HL-60 (cell line): ENCODE data around the gene GREM1.
A peak's percentile ranks its signal among the peaks of the same experiment; 100 is the strongest.

ENCODE experiments used
- DNase-seq, 2 experiments: peaks; one replicate each; pipeline ENCODE4 v3.0.0-alpha.2; 2010 to 2020; ENCODE audit warnings: low read depth in 1 of 2, low spot score in 1 of 2
- H3K27ac ChIP-seq: fragments of 250-450 bp; sonication (Bioruptor Pico); replicated peaks from 2 replicates; pipeline ENCODE4 v1.5.1; 2020; ENCODE audit warnings: mild to moderate bottlenecking, moderate library complexity
- H3K27me3 ChIP-seq: fragments of 250-450 bp; sonication (Bioruptor Pico); 2 replicates; pipeline ENCODE4 v1.5.1; 2021; ENCODE audit warnings: mild to moderate bottlenecking, moderate library complexity; ENCODE audit not compliant: insufficient read depth, poor library complexity, severe bottlenecking
- H3K4me3 ChIP-seq: replicated peaks from 2 replicates; pipeline ENCODE4 v1.5.1; 2011; ENCODE audit warnings: mild to moderate bottlenecking, control low read depth, low read length; ENCODE audit not compliant: insufficient read depth
- GABPA ChIP-seq: IDR thresholded peaks from 2 replicates; pipeline ENCODE4 v1.6.1; 2012; ENCODE audit warnings: low read depth
- POLR2AphosphoS5 ChIP-seq: IDR thresholded peaks from 2 replicates; pipeline ENCODE4 v1.6.1; 2012; ENCODE audit warnings: low read depth
- SPI1 ChIP-seq: IDR thresholded peaks from 2 replicates; pipeline ENCODE4 v1.6.1; 2012; ENCODE audit warnings: low read depth, mild to moderate bottlenecking, borderline replicate concordance
- TF ChIP-seq, protein P1 (sequence below): IDR thresholded peaks from one replicate; pipeline ENCODE4 v1.5.1; 2011; ENCODE audit warnings: low read length, control low read depth, inconsistent platforms; ENCODE audit not compliant: insufficient read depth
- TF ChIP-seq, protein P2 (sequence below): IDR thresholded peaks from 2 replicates; pipeline ENCODE4 v1.6.1; 2012; ENCODE audit warnings: low read depth; ENCODE audit not compliant: insufficient replicate concordance

Gene GREM1

DNA sequence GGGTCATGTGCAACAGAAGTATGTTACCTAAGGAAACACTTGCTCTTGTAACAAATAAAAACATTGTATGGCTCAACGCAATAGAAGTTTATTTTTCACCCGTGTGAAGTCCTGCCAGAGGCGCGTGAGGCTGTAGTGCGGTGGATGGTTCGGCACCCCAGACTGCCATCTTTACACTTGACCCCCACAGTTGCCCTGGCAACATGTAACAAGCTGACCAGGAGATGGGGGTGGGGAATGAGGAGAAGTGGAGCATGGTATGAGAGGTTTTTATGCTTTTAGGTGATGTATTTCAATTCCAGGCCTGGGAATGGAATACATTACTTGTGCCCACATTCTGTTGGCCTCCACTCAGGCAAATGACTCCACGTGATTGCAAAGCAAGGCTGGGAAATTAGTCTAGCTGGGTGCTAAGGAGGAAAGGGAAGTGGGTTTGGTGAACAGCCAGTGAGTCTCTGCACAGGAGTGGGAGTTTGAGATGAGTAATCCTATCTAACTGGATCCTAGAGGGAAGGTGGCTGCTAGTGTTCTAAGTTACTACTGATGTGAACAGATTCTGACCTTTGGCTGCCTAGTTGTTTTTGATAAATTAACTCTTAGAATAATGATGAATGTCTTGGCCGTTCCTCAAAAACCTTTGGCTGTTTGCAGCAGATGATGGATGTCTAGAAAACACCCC is 33.8 kb upstream of the GREM1 start:
- Histone ChIP-seq H3K27me3 (no peaks in the 10 kb centered on the region), H3K4me3 (no peak overlapping the region), H3K27ac (no peak overlapping the region)
- DNase-seq = peak; percentile 38 to 43
- TF ChIP-seq SPI1 = peak; percentile 77; the same call in 1 of the 2 replicates
- no peak for TF ChIP-seq GABPA

DNA sequence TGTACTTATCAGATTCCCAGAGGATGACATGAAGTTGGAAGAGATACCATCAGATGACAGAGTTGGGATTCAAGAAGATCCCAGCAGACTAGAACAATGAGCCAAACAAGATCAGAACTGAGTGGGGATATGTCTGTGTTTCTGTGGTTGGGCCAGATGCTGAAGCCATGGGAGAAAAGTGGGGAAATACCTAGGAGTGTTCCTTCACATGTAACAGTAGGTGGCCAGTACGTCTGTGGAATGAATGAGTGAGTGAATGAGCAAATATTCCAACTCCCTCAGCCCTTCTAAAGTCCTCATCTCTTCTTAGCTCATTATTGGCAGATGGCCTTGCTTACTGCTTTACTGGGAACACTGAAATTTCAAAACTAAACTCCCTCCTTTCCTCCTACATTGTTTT is 32.2 kb upstream of the GREM1 start:
- H3K4me3 ChIP-seq = no peak overlapping the region
- H3K27ac ChIP-seq = no peak overlapping the region
- no peaks in the 10 kb centered on the region for H3K27me3 ChIP-seq
- no peak for DNase-seq
- TF ChIP-seq POLR2AphosphoS5 = no peak
- TF ChIP-seq, protein P1, sequence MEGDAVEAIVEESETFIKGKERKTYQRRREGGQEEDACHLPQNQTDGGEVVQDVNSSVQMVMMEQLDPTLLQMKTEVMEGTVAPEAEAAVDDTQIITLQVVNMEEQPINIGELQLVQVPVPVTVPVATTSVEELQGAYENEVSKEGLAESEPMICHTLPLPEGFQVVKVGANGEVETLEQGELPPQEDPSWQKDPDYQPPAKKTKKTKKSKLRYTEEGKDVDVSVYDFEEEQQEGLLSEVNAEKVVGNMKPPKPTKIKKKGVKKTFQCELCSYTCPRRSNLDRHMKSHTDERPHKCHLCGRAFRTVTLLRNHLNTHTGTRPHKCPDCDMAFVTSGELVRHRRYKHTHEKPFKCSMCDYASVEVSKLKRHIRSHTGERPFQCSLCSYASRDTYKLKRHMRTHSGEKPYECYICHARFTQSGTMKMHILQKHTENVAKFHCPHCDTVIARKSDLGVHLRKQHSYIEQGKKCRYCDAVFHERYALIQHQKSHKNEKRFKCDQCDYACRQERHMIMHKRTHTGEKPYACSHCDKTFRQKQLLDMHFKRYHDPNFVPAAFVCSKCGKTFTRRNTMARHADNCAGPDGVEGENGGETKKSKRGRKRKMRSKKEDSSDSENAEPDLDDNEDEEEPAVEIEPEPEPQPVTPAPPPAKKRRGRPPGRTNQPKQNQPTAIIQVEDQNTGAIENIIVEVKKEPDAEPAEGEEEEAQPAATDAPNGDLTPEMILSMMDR = no peak
- TF ChIP-seq, protein P2, sequence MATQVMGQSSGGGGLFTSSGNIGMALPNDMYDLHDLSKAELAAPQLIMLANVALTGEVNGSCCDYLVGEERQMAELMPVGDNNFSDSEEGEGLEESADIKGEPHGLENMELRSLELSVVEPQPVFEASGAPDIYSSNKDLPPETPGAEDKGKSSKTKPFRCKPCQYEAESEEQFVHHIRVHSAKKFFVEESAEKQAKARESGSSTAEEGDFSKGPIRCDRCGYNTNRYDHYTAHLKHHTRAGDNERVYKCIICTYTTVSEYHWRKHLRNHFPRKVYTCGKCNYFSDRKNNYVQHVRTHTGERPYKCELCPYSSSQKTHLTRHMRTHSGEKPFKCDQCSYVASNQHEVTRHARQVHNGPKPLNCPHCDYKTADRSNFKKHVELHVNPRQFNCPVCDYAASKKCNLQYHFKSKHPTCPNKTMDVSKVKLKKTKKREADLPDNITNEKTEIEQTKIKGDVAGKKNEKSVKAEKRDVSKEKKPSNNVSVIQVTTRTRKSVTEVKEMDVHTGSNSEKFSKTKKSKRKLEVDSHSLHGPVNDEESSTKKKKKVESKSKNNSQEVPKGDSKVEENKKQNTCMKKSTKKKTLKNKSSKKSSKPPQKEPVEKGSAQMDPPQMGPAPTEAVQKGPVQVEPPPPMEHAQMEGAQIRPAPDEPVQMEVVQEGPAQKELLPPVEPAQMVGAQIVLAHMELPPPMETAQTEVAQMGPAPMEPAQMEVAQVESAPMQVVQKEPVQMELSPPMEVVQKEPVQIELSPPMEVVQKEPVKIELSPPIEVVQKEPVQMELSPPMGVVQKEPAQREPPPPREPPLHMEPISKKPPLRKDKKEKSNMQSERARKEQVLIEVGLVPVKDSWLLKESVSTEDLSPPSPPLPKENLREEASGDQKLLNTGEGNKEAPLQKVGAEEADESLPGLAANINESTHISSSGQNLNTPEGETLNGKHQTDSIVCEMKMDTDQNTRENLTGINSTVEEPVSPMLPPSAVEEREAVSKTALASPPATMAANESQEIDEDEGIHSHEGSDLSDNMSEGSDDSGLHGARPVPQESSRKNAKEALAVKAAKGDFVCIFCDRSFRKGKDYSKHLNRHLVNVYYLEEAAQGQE = no peak
- TF ChIP-seq GABPA = no peak
- no peak for TF ChIP-seq SPI1

DNA sequence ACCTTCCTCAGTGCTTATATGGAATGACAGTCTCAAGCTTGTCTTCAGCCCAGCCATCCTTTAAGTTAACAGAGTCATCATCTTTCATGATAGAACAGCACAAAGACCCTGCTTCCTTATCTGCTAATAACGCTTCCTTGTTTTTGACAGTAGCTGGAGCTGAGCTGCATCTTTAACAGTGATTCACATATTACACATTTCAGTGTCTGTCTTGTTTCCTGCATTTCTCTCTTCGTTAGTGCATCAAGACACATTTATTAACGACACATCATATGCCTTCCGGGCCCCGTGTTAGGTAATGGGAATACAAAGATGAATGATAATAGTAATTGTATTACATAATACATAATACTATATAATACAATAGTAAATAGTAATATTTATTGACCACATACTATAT is 30.2 kb upstream of the GREM1 start:
- H3K4me3 ChIP-seq = no peak overlapping the region
- TF ChIP-seq GABPA (no peak), POLR2AphosphoS5 (no peak), SPI1 (no peak)
- TF ChIP-seq, protein P2 = no peak
- TF ChIP-seq, protein P1 = no peak
- no peak for DNase-seq
- H3K27me3 ChIP-seq = no peaks in the 10 kb centered on the region
- no peak overlapping the region for H3K27ac ChIP-seq

DNA sequence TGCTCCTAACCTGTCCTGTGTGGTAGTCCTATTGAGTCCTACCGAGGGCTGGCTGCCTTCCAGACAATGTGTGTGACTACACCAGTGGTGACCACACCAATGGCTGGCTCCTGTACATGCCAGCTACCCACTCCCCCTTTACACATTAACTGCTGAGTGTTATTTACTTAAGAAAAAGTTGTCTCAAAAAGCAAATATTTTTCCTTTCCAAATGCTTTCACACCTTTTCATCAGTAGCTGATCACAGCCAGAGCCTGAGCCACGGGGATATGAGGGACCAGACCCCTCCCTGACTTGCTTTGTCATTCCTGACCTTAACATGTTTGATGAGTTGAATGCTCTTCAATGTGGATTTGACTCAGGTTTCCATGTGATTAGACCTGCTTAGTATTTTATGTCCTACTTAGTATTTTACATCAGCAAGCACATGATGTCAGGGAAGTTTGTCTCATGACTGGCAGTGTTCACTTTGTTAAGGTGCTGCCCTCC is 29.6 kb upstream of the GREM1 start:
- TF ChIP-seq POLR2AphosphoS5 (no peak), SPI1 (no peak), GABPA (no peak)
- TF ChIP-seq, protein P2 = no peak
- TF ChIP-seq, protein P1 = no peak
- Histone ChIP-seq H3K4me3 (no peak overlapping the region), H3K27ac (no peak overlapping the region), H3K27me3 (no peaks in the 10 kb centered on the region)
- DNase-seq = no peak
